ENCODE results near the gene CSGALNACT2. TPM values are rescaled to one million over a fixed set of nuclear protein-coding genes. Genes with fewer than 3 reads are reported as not detected.

Gene CSGALNACT2
- total RNA-seq, 4 donors from 2014 or later: 29.1 to 43.3 (median 34.7) TPM

DNA sequence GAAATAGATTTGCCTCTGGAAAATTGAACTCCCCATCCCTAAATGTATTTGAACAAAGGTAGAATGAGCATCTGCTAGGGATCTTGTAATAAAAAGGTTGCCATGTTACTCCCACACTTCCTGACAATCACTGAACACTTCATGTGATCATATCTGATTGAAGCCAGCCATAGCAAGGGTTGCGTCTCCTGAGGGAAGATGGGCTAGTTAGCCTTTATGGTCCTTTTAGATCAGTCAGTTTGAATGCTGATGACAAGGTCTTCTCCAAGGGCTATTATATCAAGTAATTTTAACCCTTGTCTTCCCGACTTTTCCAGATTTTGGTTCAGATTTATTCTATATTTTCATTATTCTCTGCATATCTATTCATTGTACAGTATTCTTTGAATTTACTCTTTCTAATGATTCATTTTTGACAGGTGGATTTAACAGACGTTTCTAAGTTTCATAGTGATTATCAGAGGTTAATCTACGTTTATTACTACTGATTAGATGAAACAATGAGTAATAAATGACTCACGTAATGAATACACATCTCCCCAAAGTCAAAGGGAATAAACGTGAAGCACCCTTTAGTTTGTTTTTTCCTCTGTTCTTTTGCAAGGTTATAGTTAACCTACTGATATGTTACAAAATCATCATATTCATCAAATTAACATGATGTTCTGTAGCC lies 28.1 kb downstream of the CSGALNACT2 start:
- Histone ChIP-seq H3K4me3 (no peak overlapping the region), H3K9me3 (no peaks in the 10 kb centered on the region), H3K36me3 (peaks cover 0 to 62% (median 3%) of the 10 kb centered on the region in 3 donors), H3K4me1 (peaks cover 0 to under 1% (median 0%) of the 10 kb centered on the region in 4 donors), H3K27me3 (no peaks in the 10 kb centered on the region), H3K27ac (no peak overlapping the region)
- no peak for DNase-seq (ENCODE audit: low spot score in 2 of 2)
- WGBS, 2 donors: 75 to 78% methylated on average over 6 of the region's 6 CpGs
- no peak for TF ChIP-seq POLR2A (IDR thresholded peaks at IDR 0.05)
- TF ChIP-seq, protein P1, sequence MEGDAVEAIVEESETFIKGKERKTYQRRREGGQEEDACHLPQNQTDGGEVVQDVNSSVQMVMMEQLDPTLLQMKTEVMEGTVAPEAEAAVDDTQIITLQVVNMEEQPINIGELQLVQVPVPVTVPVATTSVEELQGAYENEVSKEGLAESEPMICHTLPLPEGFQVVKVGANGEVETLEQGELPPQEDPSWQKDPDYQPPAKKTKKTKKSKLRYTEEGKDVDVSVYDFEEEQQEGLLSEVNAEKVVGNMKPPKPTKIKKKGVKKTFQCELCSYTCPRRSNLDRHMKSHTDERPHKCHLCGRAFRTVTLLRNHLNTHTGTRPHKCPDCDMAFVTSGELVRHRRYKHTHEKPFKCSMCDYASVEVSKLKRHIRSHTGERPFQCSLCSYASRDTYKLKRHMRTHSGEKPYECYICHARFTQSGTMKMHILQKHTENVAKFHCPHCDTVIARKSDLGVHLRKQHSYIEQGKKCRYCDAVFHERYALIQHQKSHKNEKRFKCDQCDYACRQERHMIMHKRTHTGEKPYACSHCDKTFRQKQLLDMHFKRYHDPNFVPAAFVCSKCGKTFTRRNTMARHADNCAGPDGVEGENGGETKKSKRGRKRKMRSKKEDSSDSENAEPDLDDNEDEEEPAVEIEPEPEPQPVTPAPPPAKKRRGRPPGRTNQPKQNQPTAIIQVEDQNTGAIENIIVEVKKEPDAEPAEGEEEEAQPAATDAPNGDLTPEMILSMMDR (IDR thresholded peaks at IDR 0.05): no peak
- TF ChIP-seq EP300 (IDR thresholded peaks at IDR 0.05): no peak

DNA sequence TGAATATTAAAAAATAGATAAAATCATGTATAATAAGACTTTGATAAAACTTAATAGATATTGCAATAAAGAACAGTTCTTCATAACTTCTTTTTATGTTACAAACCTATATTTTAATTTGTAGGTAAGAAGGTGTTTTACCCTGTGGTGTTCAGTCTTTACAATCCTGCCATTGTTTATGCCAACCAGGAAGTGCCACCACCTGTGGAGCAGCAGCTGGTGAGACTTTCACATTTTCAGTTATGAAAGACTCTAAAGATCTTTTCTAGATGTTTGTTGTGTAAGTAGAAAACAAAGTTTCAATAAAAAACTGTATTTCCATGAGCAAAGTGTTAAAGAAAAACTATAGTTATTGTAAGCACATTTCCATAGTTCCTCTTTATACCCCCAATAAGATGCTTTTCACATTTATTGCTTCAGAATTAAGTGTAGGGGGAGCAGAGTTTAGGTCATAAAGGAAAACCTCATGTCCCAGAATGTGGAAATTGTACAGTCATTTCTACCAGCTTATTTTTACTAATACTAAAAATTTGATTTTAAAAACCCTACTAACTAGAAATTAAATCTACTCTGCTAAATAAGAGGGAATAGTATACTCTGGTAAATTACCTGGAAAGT lies 28.7 kb downstream of the CSGALNACT2 start:
- Histone ChIP-seq H3K36me3 (peaks cover 0 to 62% (median 3%) of the 10 kb centered on the region in 3 donors), H3K27ac (no peak overlapping the region), H3K9me3 (no peaks in the 10 kb centered on the region), H3K4me3 (no peak overlapping the region), H3K4me1 (no peaks in the 10 kb centered on the region), H3K27me3 (no peaks in the 10 kb centered on the region)
- TF ChIP-seq POLR2A (IDR thresholded peaks at IDR 0.05) (no peak), EP300 (IDR thresholded peaks at IDR 0.05) (no peak)
- TF ChIP-seq, protein P1 (IDR thresholded peaks at IDR 0.05): no peak
- DNase-seq (ENCODE audit: low spot score in 2 of 2): no peak

DNA sequence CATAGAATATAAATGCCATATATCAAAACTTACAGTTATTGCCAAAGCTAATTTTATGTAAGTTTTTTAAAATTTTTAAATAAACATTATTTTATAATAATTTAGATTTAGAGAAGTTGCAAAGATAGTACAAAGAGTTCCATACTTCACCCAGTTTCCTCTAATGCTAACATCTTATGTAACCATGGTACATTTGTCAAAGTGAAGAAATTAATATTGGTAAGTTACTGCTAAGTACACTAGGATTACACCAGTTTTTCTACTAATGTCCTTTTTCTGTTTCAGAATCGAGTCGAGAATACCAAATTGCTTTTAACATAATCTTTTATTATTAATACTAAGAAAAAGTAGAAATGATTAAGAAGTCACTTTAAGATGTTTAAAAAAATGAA lies 29.2 kb downstream of the CSGALNACT2 start:
- TF ChIP-seq, protein P1 (IDR thresholded peaks at IDR 0.05): no peak
- no peak for TF ChIP-seq EP300 (IDR thresholded peaks at IDR 0.05)
- no peak for TF ChIP-seq POLR2A (IDR thresholded peaks at IDR 0.05)
- peaks cover 0 to 62% (median 3%) of the 10 kb centered on the region in 3 donors for H3K36me3 ChIP-seq

DNA sequence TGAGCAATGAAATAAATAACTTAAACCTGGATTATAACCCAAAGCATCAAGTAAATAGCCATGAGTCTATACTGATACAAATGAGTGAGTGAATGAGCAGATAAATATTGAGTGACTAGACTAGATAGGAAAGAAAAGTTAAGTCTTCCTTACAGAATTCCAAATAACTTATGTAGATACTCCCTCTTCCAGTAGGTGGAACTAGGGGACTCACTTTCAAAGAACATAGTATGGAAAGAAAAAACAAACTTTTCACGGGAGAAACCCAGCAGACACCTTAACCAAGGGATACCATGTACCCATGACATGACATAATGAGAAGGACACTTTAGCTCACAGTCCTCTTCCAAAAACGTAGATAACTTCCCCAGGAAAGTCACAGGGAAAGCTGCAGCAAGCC lies 32.2 kb downstream of the CSGALNACT2 start:
- no peak overlapping the region for H3K27ac ChIP-seq
- peaks cover 0 to 74% (median 3%) of the 10 kb centered on the region in 3 donors for H3K36me3 ChIP-seq
- no peaks in the 10 kb centered on the region for H3K9me3 ChIP-seq
- H3K4me1 ChIP-seq: no peaks in the 10 kb centered on the region
- no peak for DNase-seq (ENCODE audit: low spot score in 2 of 2)
- no peak for TF ChIP-seq EP300 (IDR thresholded peaks at IDR 0.05)
- no peak for TF ChIP-seq POLR2A (IDR thresholded peaks at IDR 0.05)
- TF ChIP-seq, protein P1 (IDR thresholded peaks at IDR 0.05): no peak
- WGBS, 2 donors: 61 to 69% methylated on average over 2 of the region's 2 CpGs
- no peaks in the 10 kb centered on the region for H3K27me3 ChIP-seq
- H3K4me3 ChIP-seq: peak overlapping the region in 1 of 4 donors; percentile 3

More for the DNA sequence above, 29.2 kb downstream of the CSGALNACT2 start:
- WGBS, 2 donors: 89 to 95% methylated on average over 2 of the region's 2 CpGs
- no peaks in the 10 kb centered on the region for H3K9me3 ChIP-seq
- no peaks in the 10 kb centered on the region for H3K27me3 ChIP-seq
- H3K4me3 ChIP-seq: no peak overlapping the region
- DNase-seq (ENCODE audit: low spot score in 2 of 2): no peak
- H3K4me1 ChIP-seq: no peaks in the 10 kb centered on the region
- no peak overlapping the region for H3K27ac ChIP-seq

DNA sequence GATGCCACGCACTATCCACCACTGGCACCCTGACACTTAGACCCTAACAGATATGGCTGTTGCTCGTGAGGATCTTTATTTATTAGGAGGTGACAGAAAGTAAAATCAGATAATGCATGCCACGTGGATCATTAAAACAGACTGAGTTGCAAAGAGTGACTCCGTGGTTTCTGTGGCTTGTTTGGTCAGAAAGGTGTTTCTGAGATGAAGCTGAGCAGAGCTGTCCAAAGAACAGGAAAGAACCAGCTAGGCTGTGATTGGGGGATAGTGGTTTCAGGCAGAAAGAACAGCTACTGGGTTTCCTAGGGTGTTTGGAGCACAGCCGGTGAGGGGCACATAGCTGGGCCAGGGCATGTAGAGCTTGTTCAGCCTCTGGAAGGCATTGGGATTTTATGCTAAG lies 34.4 kb downstream of the CSGALNACT2 start:
- H3K27ac ChIP-seq: no peak overlapping the region
- H3K4me1 ChIP-seq: no peaks in the 10 kb centered on the region
- DNase-seq (ENCODE audit: low spot score in 2 of 2): no peak
- H3K4me3 ChIP-seq: no peak overlapping the region
- peaks cover 0 to 91% (median 14%) of the 10 kb centered on the region in 3 donors for H3K36me3 ChIP-seq
- H3K9me3 ChIP-seq: no peaks in the 10 kb centered on the region
- 82 to 91% methylated on average over 5 of the region's 5 CpGs for WGBS, 2 donors
- TF ChIP-seq, protein P1 (IDR thresholded peaks at IDR 0.05): no peak
- no peaks in the 10 kb centered on the region for H3K27me3 ChIP-seq
